Body of pancreas (tissue), 4 donors: ENCODE data around the gene CREBZF. TPM values are rescaled to one million over a fixed set of nuclear protein-coding genes. Genes with fewer than 3 reads are reported as not detected.
"Not testable (repeated sequence)": the region's sequence is repeated elsewhere in the genome, so short reads cannot be mapped to it uniquely, and the experiment has no call there.

Experiments used
- ATAC-seq: fragments of 150-250 bp; one replicate; pipeline ENCODE4 v1.9.1; 2016
- DNase-seq, 4 donors: peaks; one replicate each; pipeline ENCODE4 v3.0.0-alpha.2; 2019
- H3K27ac ChIP-seq, 4 donors: fragments of 200-600 bp; sonication (generic); 1 replicate in 3 of 4; 2 replicates in 1 of 4; pipeline versions ENCODE4 v1.5.1 to v1.6.1; 2016 to 2019; ENCODE audit warnings: mild to moderate bottlenecking in 1 of 4, mixed read lengths in 1 of 4, moderate library complexity in 1 of 4
- H3K27me3 ChIP-seq, 2 donors: fragments of 200-600 bp; sonication (generic); one replicate each; pipeline ENCODE4 v1.6.0; 2016; ENCODE audit warnings: mild to moderate bottlenecking in 1 of 2
- H3K36me3 ChIP-seq, 2 donors: fragments of 200-600 bp; sonication (generic); replicated peaks in 1 of 2; 2 replicates each; pipeline ENCODE4 v1.5.1; 2016; ENCODE audit warnings: low read depth in 2 of 2; ENCODE audit not compliant: insufficient read depth in 1 of 2
- H3K4me1 ChIP-seq: fragments of 200-600 bp; sonication (generic); one replicate; pipeline ENCODE4 v1.6.0; 2016
- H3K4me3 ChIP-seq, 2 donors: fragments of 200-600 bp; sonication (generic); 1 replicate in 1 of 2; 2 replicates in 1 of 2; pipeline ENCODE4 v1.5.1; 2016 to 2019
- H3K9me3 ChIP-seq, 3 donors: fragments of 200-600 bp; sonication (generic); 1 replicate in 2 of 3; 2 replicates in 1 of 3; pipeline ENCODE4 v1.5.1; 2016
- CTCF ChIP-seq, 7 experiments: fragments of 450-650 bp in 4 of 7; fragments of 200-600 bp in 3 of 7; sonication (generic) in 3 of 7; IDR thresholded peaks; one replicate each; pipeline ENCODE4 v1.5.1; 2016 to 2019; ENCODE audit warnings: antibody characterized with exemption in 7 of 7
- POLR2A ChIP-seq, 3 donors: fragments of 450-650 bp; IDR thresholded peaks; one replicate each; pipeline ENCODE4 v1.6.1; 2016; ENCODE audit warnings: antibody characterized with exemption in 3 of 3, mild to moderate bottlenecking in 2 of 3
- WGBS, 2 donors: methylation state at CpG; one replicate each; pipeline ENCODE4 v1.1.5; 2017; 5-methylcytosine and 5-hydroxymethylcytosine counted together
- intact Hi-C: fragments of 100-400 bp; cut with DNase I; formaldehyde crosslinking; loops from one replicate; pipeline ENCODE4 v1.15.1; 2023
- total RNA-seq, 2 donors: library from RNA; depleted of rRNA; stranded (reverse); fragments of >200 nt; gene quantifications; one replicate each; pipeline ENCODE4 v1.1.0, GENCODE V29; 2016

The CREBZF gene
- total RNA-seq, 2 donors from 2014 or later: 65.9 to 151 TPM

DNA sequence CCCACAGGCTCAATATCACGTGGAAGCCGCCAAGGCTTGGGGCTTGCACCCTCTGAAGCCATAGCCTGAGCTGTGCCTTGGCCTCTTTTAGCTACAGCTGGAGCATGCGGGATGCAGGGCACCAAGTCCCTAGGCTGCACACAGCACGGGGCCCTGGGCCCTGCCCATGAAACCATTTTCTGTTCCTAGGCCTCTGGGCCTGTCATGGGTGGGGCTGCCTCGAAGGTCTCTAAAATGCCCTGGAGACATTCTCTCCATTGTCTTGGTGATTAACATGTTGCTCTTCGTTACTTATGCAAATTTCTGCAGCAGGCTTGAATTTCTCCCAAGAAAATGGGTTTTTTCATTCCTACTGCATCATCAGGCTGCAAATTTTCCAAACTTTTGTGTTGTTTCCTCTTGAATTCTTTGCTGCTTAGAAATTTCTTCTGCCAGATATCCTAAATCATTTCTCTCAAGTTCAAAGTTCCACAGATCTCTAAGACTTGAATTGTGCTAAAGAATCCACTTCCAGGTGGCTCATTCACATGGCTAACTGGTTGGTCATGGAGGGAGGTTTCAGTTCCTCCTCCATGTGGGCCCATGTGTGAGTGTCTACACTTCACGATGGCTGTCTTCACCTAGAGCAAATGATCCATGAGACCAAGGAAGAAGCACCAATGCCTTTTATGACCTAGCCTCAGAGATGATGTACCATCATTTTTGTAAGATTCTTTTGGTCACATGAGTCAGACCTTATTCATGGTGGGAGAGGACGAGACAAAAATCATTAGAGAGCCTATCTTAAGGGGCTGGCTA is 7.4 kb upstream of the CREBZF start:
- H3K36me3 ChIP-seq: no peaks in the 10 kb centered on the region
- intact Hi-C loops: no loop called here
- no peak for ATAC-seq
- 90 to 93% methylated on average over 8 of the region's 8 CpGs for WGBS, 2 donors
- no peak overlapping the region for H3K27ac ChIP-seq
- DNase-seq: no peak
- H3K4me1 ChIP-seq: no peaks in the 10 kb centered on the region
- TF ChIP-seq POLR2A (IDR thresholded peaks at IDR 0.05) (no peak), CTCF (IDR thresholded peaks at IDR 0.05) (no peak)
- no peaks in the 10 kb centered on the region for H3K27me3 ChIP-seq
- no peak overlapping the region for H3K4me3 ChIP-seq
- no peaks in the 10 kb centered on the region for H3K9me3 ChIP-seq

DNA sequence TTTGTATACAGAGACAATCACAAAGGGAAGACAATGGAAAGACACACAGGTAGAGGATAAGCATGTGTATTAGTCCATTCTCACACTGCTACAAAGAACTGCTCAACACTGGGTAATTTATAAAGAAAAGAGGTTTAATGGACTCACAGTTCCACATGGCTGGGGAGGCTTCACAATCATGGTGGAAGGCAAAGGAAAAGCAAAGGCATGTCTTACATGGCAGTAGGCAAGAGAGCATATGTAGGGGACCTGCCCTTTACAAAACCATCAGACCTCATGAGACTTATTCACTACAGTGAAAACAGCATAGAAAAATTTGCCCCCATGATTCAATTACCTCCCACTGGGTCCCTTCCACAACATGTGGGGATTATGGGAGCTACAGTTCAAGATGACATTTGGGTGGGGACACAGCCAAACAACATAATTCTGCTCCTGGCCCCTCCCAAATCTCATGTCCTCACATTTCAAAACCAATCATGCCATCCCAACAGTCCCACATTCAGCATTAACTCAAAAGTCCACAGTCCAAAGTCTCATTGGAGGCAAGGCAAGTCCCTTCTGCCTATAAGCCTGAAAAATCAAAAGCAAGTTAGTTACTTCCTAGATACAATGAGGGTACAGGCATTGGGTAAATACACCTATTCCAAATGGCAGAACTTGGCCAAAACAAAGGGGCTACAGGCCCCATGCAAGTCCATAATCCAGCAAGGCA is 6.2 kb upstream of the CREBZF start:
- ATAC-seq, H3K9me3 ChIP-seq, DNase-seq, intact Hi-C loops, H3K36me3 ChIP-seq, H3K4me3 ChIP-seq, H3K27ac ChIP-seq, H3K4me1 ChIP-seq, H3K27me3 ChIP-seq: not testable (repeated sequence)

DNA sequence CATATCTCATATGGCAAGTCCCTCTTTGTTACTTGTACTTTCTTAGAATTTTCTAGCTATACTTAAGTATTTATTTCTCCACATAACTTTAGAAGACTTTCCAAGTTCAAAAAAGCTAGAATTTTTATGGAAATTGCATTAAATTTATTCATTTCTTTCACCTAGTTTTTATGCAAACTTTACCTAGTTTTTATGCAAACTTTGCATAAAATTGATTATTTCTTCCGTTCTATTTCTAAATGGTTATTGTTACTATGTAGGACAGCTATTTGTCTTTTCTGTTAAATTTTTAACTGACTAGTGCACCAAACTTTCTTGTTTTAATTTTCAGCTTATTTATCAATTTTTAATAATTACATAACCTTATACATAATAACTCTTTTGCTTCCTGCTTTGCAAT is 3.2 kb upstream of the CREBZF start:
- H3K4me3 ChIP-seq: no peak overlapping the region
- H3K9me3 ChIP-seq: no peaks in the 10 kb centered on the region
- peaks cover 12% of the 10 kb centered on the region for H3K4me1 ChIP-seq
- no peaks in the 10 kb centered on the region for H3K36me3 ChIP-seq
- ATAC-seq: no peak
- H3K27me3 ChIP-seq: no peaks in the 10 kb centered on the region
- no peak overlapping the region for H3K27ac ChIP-seq
- intact Hi-C loops: no loop called here
- 68 to 74% methylated on average over 1 of the region's 1 CpG for WGBS, 2 donors
- no peak for TF ChIP-seq POLR2A (IDR thresholded peaks at IDR 0.05)
- TF ChIP-seq CTCF (IDR thresholded peaks at IDR 0.05): no peak
- DNase-seq: no peak

- peak overlapping the region in 3 of 4 donors; percentile 14 to 98 (median 97) for H3K27ac ChIP-seq
- H3K36me3 ChIP-seq: no peaks in the 10 kb centered on the region
- H3K27me3 ChIP-seq: no peaks in the 10 kb centered on the region
- H3K4me1 ChIP-seq: peaks cover 18% of the 10 kb centered on the region
- TF ChIP-seq POLR2A (IDR thresholded peaks at IDR 0.05) (no peak), CTCF (IDR thresholded peaks at IDR 0.05) (no peak)
- intact Hi-C loops: no loop called here
- H3K9me3 ChIP-seq: no peaks in the 10 kb centered on the region
- ATAC-seq: no peak
- DNase-seq: no peak
- no peak overlapping the region for H3K4me3 ChIP-seq
- WGBS, 2 donors: 32 to 42% methylated on average over 3 of the region's 3 CpGs
Measured at GRCh38 chr11:85666687-85667086, 1.8 kb upstream of the CREBZF start.

DNA sequence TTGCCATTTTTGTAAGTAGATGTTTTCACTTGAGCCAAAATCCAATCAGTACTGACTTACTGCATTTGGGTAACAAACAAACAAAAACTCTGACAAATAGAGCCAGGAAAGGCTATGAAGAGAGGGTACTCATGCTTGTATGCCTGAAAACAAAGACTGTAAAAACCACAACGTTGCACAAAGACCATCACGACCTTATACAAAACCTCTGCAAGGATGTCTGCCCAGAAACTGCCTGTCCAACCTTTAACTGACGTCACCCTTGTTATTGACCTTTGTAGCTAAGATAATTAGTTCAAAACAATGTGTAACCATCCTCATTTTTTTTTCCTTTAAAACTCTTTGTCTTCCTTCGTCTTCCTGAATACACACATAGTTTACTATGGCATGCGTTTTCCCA is 804 bp upstream of the CREBZF start:
- Histone ChIP-seq H3K9me3 (no peaks in the 10 kb centered on the region), H3K4me3 (no peak overlapping the region), H3K27ac (peak overlapping the region in 3 of 4 donors; percentile 94 to 98 (median 97)), H3K36me3 (no peaks in the 10 kb centered on the region), H3K27me3 (no peaks in the 10 kb centered on the region), H3K4me1 (peaks cover 27% of the 10 kb centered on the region)
- peak; percentile 13 for ATAC-seq
- WGBS, 2 donors: 32 to 40% methylated on average over 5 of the region's 5 CpGs
- intact Hi-C loops: no loop called here
- TF ChIP-seq POLR2A (IDR thresholded peaks at IDR 0.05) (no peak), CTCF (IDR thresholded peaks at IDR 0.05) (no peak)
- peak in 1 of 4 donors; percentile 34 for DNase-seq
